K562 (cell line): ENCODE measurements around the gene SLC19A2. TPM values are rescaled to one million over a fixed set of nuclear protein-coding genes. Genes with fewer than 3 reads are reported as not detected.

Experiments
- ATF7 ChIP-seq: fragments of 450-650 bp; IDR thresholded peaks from 2 replicates; pipeline ENCODE4 v1.7.1; 2014; ENCODE audit warnings: mild to moderate bottlenecking, moderate library complexity
- CBFA2T3 ChIP-seq: fragments of 450-650 bp; IDR thresholded peaks from 2 replicates; pipeline ENCODE4 v1.6.1; 2017
- E2F3 ChIP-seq: fragments of 250-450 bp; sonication (Bioruptor Pico); IDR thresholded peaks from 2 replicates; pipeline ENCODE4 v1.4.0; 2020; ENCODE audit warnings: mild to moderate bottlenecking
- E2F4 ChIP-seq: sonication (generic); formaldehyde crosslinking; IDR thresholded peaks from 2 replicates; pipeline ENCODE4 v1.8.0; 2022; ENCODE audit warnings: mild to moderate bottlenecking, low read depth, missing genetic modification reagents
- EP400 ChIP-seq: fragments of 450-650 bp; IDR thresholded peaks from 2 replicates; pipeline ENCODE4 v1.6.1; 2017; ENCODE audit warnings: antibody characterized with exemption, mild to moderate bottlenecking, moderate library complexity
- ETV1 ChIP-seq: fragments of 450-650 bp; conservative IDR thresholded peaks from 2 replicates; pipeline ENCODE4 v1.6.1; 2016; ENCODE audit warnings: missing genetic modification characterization, control low read depth, low read depth, missing compliant biosample characterization
- FOS ChIP-seq: IDR thresholded peaks from 3 replicates; pipeline ENCODE4 v1.6.1; 2011; ENCODE audit not compliant: insufficient read length; ENCODE audit errors: extremely low read depth
- HDAC8 ChIP-seq: fragments of 450-650 bp; IDR thresholded peaks from 2 replicates; pipeline ENCODE4 v1.6.1; 2016; ENCODE audit warnings: mild to moderate bottlenecking, missing genetic modification characterization, moderate library complexity, missing compliant biosample characterization
- HMBOX1 ChIP-seq: sonication (generic); IDR thresholded peaks from 2 replicates; pipeline ENCODE4 v1.6.1; 2016
- HNRNPH1 ChIP-seq: fragments of 200-400 bp; formaldehyde crosslinking; optimal IDR thresholded peaks from 2 replicates; pipeline ENCODE3; 2017; ENCODE audit warnings: low read depth, mild to moderate bottlenecking, low read length, moderate library complexity
- KHSRP ChIP-seq: fragments of 450-650 bp; IDR thresholded peaks from 2 replicates; pipeline ENCODE4 v1.6.1; 2017
- LEF1 ChIP-seq: fragments of 450-650 bp; IDR thresholded peaks from 2 replicates; pipeline ENCODE4 v1.6.1; 2016; ENCODE audit warnings: mild to moderate bottlenecking
- MAFF ChIP-seq: IDR thresholded peaks from 2 replicates; pipeline ENCODE4 v1.6.1; 2012; ENCODE audit warnings: low read length, improper control_type of control experiment
- MLLT1 ChIP-seq, 2 experiments: fragments of 450-650 bp; IDR thresholded peaks; 2 replicates each; pipeline ENCODE4 v1.6.1; 2016
- NCOR1 ChIP-seq: fragments of 450-650 bp; IDR thresholded peaks from 2 replicates; pipeline ENCODE4 v1.6.1; 2016; ENCODE audit warnings: mild to moderate bottlenecking, moderate library complexity
- STAG1 ChIP-seq: sonication (generic); formaldehyde crosslinking; IDR thresholded peaks from 2 replicates; pipeline ENCODE4 v1.5.0; 2020; ENCODE audit warnings: missing genetic modification reagents, borderline replicate concordance
- STAT5B ChIP-seq: fragments of 250-450 bp; sonication (Bioruptor Pico); IDR thresholded peaks from 2 replicates; pipeline ENCODE4 v1.8.0; 2021; ENCODE audit warnings: mild to moderate bottlenecking, inconsistent platforms
- YBX1 ChIP-seq: fragments of 450-650 bp; IDR thresholded peaks from 2 replicates; pipeline ENCODE4 v1.7.1; 2016; ENCODE audit warnings: mild to moderate bottlenecking
- ZBTB12 ChIP-seq: fragments of 250-450 bp; sonication (Bioruptor Pico); IDR thresholded peaks from 2 replicates; pipeline ENCODE4 v1.4.0; 2020
- ZNF184 ChIP-seq: sonication (generic); formaldehyde crosslinking; IDR thresholded peaks from 2 replicates; pipeline ENCODE4 v1.5.0; 2020; ENCODE audit warnings: missing genetic modification reagents
- ZNF436 ChIP-seq: fragments of 250-450, 450-650 bp; sonication (Bioruptor Pico); formaldehyde crosslinking; IDR thresholded peaks from 2 replicates; pipeline ENCODE4 v1.7.0; 2020; ENCODE audit warnings: mild to moderate bottlenecking
- ZNF639 ChIP-seq, 2 experiments: fragments of 200-800 bp in 1 of 2; sonication (Bioruptor generic) in 1 of 2; sonication (generic) in 1 of 2; formaldehyde crosslinking in 1 of 2; IDR thresholded peaks in 1 of 2; conservative IDR thresholded peaks in 1 of 2; 2 replicates each; pipeline versions ENCODE4 v1.5.0 to v1.6.1; 2016 to 2020; ENCODE audit warnings: missing compliant biosample characterization in 1 of 2, missing genetic modification characterization in 1 of 2, missing genetic modification reagents in 1 of 2
- polyA plus RNA-seq, 8 experiments: library from polyadenylated mRNA; depleted of rRNA in 4 of 8; stranded (reverse) in 5 of 8; unstranded in 3 of 8; fragments of >200 nt; fragmentation: Nextera tagmentation in 2 of 8; fragmentation: Illumina TruSeq in 1 of 8; extraction: Ambion mirVana in 2 of 8; extraction: Trizol in 1 of 8; gene quantifications; 2 replicates each; pipeline versions ENCODE4 v1.2.1 to v1.2.3, GENCODE V29; 2011 to 2014; ENCODE audit warnings: inconsistent platforms in 1 of 8, missing spikeins in 1 of 8
- total RNA-seq, 7 experiments: library from RNA; depleted of rRNA in 6 of 7; stranded (reverse); fragments of >200 nt in 6 of 7; fragmentation: Illumina TruSeq in 2 of 7; extraction: Trizol in 2 of 7; gene quantifications; 2 replicates each; pipeline versions ENCODE4 v1.2.1 to v1.2.3, GENCODE V29; 2011 to 2021; ENCODE audit warnings: low replicate concordance in 1 of 7

SLC19A2 gene
- total and polyA plus RNA-seq, 9 of the 15 experiments (the other 6 are each of a cell fraction or from before 2014, with no cell fraction given), result 7.4 to 42.8 (median 19.2) TPM

GRCh38 chr1:169485431-169486280, at the start of gene SLC19A2 (continued):
- TF ChIP-seq E2F4 (CRISPR knock-in tag) (peak; percentile 72; the same call in 1 of the 2 replicates), ETV1 (no peak), EP400 (peak; percentile 92), LEF1 (no peak), MLLT1 (IDR thresholded peaks at IDR 0.05) (peak; percentile 31 to 58; a peak in 2 of 4 replicates), E2F3 (CRISPR knock-in tag) (0 out of 2 replicates have a peak, but pooled peaks have one; percentile 73), CBFA2T3 (no peak), FOS (peak; percentile 87), NCOR1 (no peak), ZNF639 (CRISPR knock-in tag; conservative IDR thresholded peaks at IDR 0.05 in 1 of 2, IDR thresholded peaks at IDR 0.05 in 1 of 2) (no peak), HDAC8 (tag) (no peak), STAT5B (CRISPR knock-in tag) (no peak), ZBTB12 (CRISPR knock-in tag) (peak; percentile 71), HMBOX1 (no peak), HNRNPH1 (no peak), YBX1 (no peak), ZNF436 (CRISPR knock-in tag) (0 out of 2 replicates have a peak, but pooled peaks have one; percentile 36), ZNF184 (CRISPR knock-in tag) (no peak), KHSRP (no peak), STAG1 (CRISPR knock-in tag) (0 out of 2 replicates have a peak, but pooled peaks have one; percentile 14), ATF7 (peak; percentile 96), MAFF (no peak)
